Measurements from ENCODE around the gene SCARB1.
A peak's percentile ranks its signal among the peaks of the same experiment; 100 is the strongest.

SCARB1 gene

GRCh38 chr12:124786061-124786964, 77.4 kb downstream of the SCARB1 start:
- peak; percentile 89 for DNase-seq (ENCODE audit: low read depth)
- H3K4me3 ChIP-seq (ENCODE audit: control insufficient read depth, low read depth, low read length) = peak overlapping the region; percentile 51
- TF ChIP-seq CTCF (conservative IDR thresholded peaks at IDR 0.05; ENCODE audit: control insufficient read depth, insufficient read depth, low read depth, low read length) = no peak

- H3K4me3 ChIP-seq (ENCODE audit: control insufficient read depth, low read depth, low read length) = no peak overlapping the region
- no peak for TF ChIP-seq CTCF (conservative IDR thresholded peaks at IDR 0.05; ENCODE audit: control insufficient read depth, insufficient read depth, low read depth, low read length)
These were observed 78.6 kb downstream of the SCARB1 start for GRCh38 chr12:124784871-124785572.

GRCh38 chr12:124783087-124783486, 80.6 kb downstream of the SCARB1 start:
- no peak for DNase-seq (ENCODE audit: low read depth)
- no peak overlapping the region for H3K4me3 ChIP-seq (ENCODE audit: control insufficient read depth, low read depth, low read length)
- TF ChIP-seq CTCF (conservative IDR thresholded peaks at IDR 0.05; ENCODE audit: control insufficient read depth, insufficient read depth, low read depth, low read length) = no peak

More at GRCh38 chr12:124784871-124785572, 78.6 kb downstream of the SCARB1 start:
- DNase-seq (ENCODE audit: low read depth) = no peak

GRCh38 chr12:124782132-124782531, 81.5 kb downstream of the SCARB1 start:
- TF ChIP-seq CTCF (conservative IDR thresholded peaks at IDR 0.05; ENCODE audit: control insufficient read depth, insufficient read depth, low read depth, low read length) = no peak
- no peak overlapping the region for H3K4me3 ChIP-seq (ENCODE audit: control insufficient read depth, low read depth, low read length)
- no peak for DNase-seq (ENCODE audit: low read depth)

GRCh38 chr12:124780752-124781685, 82.6 kb downstream of the SCARB1 start:
- H3K4me3 ChIP-seq (ENCODE audit: control insufficient read depth, low read depth, low read length) = no peak overlapping the region
- no peak for DNase-seq (ENCODE audit: low read depth)
- TF ChIP-seq CTCF (conservative IDR thresholded peaks at IDR 0.05; ENCODE audit: control insufficient read depth, insufficient read depth, low read depth, low read length) = no peak

- no peak for TF ChIP-seq CTCF (conservative IDR thresholded peaks at IDR 0.05; ENCODE audit: control insufficient read depth, insufficient read depth, low read depth, low read length)
- DNase-seq (ENCODE audit: low read depth) = no peak
- no peak overlapping the region for H3K4me3 ChIP-seq (ENCODE audit: control insufficient read depth, low read depth, low read length)
These were observed 83.3 kb downstream of the SCARB1 start for GRCh38 chr12:124780336-124780735.

Data from fibroblast of mammary gland (primary cell).